NOMO-1 treated with DMSO at 0.1 percent for 48 hours (cell line): ENCODE measurements around the gene DHDH.

Experiments
- DNase-seq: peaks from one replicate; lab custom pipeline; 2025; ENCODE audit not compliant: unreplicated experiment; lab: John Stamatoyannopoulos, UW

DHDH gene

DNA sequence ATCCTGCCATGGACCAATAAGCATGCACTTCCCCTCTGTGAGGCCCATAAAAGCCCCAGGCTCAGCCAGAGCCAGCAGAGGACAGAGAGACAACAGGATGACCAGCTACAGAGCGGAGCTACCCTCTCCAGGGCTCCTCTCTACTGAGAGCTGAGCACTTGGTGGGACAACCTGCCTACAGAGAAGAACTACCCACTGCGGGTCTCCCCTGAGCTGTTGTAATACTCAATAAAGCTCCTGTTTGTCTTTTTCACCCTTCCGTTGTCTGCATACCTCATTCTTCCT lies 13.7 kb downstream of the DHDH start:
- no peak for DNase-seq

GRCh38 chr19:48950159-48950558 lies 16.7 kb downstream of the DHDH start:
- DNase-seq: no peak

- no peak for DNase-seq
Measured at GRCh38 chr19:48950830-48951519, 17.5 kb downstream of the DHDH start.

DNA sequence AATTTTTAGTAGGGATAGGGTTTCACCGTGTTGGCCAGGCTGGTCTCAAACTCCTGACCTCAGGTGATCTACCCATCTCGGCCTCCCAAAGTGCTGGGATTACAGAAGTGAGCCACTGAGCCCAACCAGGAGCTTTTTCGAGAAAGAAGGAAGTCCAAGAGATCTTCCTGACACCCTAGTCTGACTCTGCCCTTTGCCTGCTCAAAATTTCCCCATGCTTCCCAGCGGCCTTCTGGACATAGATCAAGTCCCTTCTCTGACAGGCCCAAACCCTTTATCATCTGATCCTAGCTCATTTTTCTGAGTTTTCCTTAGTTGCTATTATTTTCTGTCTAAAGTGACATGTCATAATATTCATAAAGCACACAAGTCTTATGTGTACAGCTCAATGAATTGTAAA lies 19.6 kb downstream of the DHDH start:
- DNase-seq: no peak

DNA sequence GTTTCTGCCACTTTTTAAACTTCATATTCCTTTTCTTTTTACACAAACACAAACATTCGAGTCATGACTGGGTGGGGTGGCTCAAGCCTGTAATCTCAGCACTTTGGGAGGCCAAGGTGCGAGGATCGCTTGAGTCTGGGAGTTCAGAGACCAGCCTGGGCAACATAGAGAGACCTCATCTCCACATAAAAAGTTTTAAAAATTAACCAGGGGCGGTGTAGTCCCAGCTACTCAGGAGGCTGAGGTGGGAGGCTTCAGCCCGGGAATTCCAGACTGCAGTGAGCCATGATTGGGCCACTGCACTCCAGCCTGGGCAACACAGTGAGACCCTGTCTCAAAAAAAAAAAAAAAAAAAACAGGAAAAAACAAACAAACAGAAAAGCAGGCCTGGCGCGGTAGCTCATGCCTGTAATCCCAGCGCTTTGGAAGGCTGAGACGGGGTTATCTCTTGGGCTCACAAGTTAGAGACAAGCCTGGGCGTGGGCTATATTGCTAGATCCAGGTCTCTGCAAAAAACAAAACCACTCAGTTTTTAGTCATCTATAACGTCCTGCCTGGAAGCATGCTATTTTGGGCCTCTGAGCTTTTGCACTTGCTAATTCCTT lies 20.6 kb downstream of the DHDH start:
- no peak for DNase-seq

GRCh38 chr19:48954595-48955307 lies 21.3 kb downstream of the DHDH start, which contains the start of gene BAX:
Gene BAX, plus strand, starts transcription at chr19:48954875. Its CDS starts 54 bp downstream, at chr19:48954929.
- peak; percentile 93 for DNase-seq

GRCh38 chr19:48955308-48955958 lies 21.9 kb downstream of the DHDH start:
- DNase-seq: no peak

- DNase-seq: no peak
Measured at GRCh38 chr19:48958006-48958405, 24.5 kb downstream of the DHDH start.

- no peak for DNase-seq
Measured at GRCh38 chr19:48959341-48960239, 26.1 kb downstream of the DHDH start.

- no peak for DNase-seq
Measured at GRCh38 chr19:48961051-48961649, 27.7 kb downstream of the DHDH start.

DNA sequence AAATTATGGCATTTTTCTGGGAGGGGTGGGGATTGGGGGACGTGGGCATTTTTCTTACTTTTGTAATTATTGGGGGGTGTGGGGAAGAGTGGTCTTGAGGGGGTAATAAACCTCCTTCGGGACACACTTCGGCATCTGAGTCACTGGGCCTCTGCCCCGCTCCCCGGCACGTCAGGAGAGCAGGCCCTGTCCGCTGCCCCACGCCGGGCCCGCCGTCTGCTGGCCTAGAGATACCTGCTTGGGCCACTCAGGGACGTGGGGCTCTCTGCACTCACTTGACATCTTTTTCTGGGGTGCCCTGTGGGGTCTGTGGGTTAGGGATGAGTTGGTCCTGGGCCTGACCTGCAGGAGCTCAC lies 28.2 kb downstream of the DHDH start:
- no peak for DNase-seq

DNA sequence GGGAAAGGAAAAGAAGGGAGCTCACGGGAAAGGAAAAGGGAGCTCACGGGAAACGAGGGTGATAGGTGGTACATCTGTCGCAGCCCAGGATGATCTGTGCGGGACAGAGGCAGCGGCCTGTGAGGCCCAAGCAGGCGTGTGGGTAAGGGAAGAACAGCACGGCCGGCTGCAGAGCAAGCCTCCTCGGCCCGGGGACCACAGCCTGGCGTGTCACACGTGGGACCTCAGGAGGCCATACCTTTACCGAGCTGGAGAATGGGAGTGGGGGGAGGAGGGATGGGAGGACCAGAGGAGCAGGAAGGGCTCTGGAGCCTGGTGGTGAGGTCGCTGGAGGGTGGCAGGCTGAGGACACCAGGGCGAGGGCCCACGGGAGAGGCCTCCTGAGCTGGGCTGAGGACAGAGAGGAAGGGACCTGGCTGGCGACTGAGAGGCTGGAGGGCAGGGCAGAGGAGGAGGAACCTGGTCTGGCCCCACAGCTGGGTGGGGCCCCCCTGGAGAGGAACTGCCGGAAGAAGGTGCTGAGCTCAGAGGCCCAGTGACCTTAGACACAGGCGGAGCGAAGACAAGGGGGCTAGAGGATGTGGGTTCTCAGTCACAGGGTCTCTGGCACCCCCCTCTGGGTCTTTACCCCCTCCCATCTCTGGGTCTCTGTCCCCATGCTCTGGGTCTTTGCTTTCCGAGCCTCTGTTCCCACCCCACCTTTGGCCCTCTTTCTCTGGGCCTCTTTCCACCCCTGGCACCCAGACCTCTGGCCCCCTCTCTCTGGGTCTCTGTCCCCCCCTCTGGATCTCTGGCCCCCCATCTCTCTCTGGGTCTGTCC lies 28.7 kb downstream of the DHDH start:
- DNase-seq: peak; percentile 90

DNA sequence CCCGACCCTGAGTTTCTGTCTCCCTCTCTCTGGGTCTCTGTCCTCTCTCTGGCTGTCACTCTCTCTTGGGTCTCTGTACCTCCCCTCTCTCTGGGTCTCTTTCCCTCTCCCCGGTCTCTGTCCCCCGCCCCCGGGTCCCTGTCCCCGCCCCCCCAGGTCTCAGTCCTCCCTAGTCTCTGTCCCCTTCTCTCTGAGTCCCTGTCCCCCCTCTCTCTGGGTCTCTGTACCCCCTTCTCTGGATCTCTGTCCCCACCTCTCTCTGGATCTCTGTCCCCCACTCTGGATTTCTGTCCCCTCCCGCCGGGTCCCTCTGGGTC lies 29.3 kb downstream of the DHDH start:
- no peak for DNase-seq

DNA sequence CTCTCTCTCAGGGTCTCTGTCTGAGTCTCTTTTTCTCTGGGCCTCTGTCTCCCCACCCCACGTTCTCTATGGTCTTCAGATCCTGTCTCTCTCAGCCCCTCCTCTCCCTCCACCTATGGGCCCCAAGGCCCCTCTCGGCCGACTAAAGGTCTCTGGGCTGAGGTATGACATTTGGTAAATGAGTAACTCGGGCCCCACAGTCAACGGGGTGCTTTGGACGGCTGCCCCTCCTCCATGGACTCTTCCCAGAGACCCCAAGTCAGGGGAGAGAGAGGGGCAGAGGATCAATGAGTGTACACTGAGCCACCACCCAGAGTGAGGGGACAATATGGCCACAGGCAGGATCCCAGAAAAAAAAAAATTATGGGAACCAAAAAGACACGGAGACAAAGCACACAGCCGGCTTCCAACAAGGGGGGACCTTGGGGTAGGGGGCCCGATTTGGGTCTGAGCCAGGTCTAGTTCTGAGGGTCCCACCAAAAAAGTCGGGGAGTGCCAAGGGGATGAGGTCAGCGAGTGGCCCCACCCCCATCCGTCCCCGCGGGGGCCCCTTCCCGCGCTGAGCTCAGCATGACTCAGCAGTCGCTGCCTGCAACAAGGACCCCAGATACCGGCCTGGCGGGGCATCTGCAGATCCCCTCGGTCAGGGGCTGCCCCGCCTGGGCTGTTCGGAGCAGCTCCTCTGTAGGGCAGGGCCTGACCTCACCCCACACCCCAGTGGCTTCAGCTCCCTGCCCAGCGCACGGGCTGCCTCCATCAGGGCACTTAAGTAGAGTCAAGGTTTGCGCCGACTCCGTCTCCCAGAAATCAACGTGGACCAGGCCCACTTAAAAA lies 30.1 kb downstream of the DHDH start:
- peak; percentile 51 for DNase-seq

DNA sequence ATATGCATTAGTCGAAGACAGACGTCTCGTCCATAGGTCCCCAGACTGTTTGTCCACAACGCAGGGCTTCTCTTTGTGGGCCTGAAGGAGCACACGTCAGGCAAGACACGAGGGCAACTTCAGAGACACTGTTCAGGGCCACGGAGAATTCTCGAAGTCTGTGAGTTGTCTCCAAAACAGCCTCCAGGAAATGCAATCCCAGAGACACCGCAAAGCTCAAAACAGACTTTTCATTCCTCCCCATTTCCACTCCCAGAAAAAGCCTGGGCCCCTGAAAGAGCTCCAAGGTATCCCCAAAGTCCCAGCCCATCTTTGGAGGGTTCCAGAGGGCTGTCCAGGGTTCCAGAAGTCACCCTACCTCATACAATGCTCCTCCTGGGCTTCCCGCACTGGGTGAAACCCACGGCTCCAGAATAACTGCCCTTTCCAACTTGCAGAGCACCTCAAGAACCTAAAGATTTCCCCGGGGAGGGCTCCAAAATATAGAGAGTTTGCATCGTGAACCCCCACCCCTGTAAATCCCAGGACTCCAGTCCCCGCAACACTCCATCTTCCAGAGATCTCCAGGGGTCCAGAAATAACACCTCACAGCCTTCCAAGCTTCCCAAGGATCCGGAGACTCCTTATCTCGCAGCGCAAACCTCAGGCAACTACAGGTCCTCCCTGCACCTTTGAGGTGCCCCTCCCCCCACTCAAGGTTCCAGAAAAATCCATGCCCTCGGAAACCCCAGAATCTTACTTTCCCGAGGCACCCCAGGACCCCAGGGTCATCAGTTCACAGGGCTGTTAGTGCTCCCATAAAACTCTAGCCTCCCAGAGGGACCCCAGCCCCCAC lies 30.9 kb downstream of the DHDH start:
- no peak for DNase-seq

GRCh38 chr19:48965040-48965805 lies 31.7 kb downstream of the DHDH start, which contains the start of gene FTL:
Gene FTL, plus strand, starts transcription at chr19:48965309. Its CDS starts 199 bp downstream, at chr19:48965508.
- DNase-seq: peak; percentile 95

GRCh38 chr19:48965806-48966540 lies 32.5 kb downstream of the DHDH start:
- peak; percentile 69 for DNase-seq
